C4-2B (cell line): ENCODE results near the gene ENDOV.

ENCODE experiments used
- ZFX ChIP-seq: fragments of 450-650 bp; IDR thresholded peaks from 2 replicates; pipeline ENCODE4 v1.6.1; 2017
- TF ChIP-seq, protein P1 (sequence below): fragments of 450-650 bp; conservative IDR thresholded peaks from 2 replicates; pipeline ENCODE4 v1.5.1; 2017; ENCODE audit warnings: mild to moderate bottlenecking

DNA sequence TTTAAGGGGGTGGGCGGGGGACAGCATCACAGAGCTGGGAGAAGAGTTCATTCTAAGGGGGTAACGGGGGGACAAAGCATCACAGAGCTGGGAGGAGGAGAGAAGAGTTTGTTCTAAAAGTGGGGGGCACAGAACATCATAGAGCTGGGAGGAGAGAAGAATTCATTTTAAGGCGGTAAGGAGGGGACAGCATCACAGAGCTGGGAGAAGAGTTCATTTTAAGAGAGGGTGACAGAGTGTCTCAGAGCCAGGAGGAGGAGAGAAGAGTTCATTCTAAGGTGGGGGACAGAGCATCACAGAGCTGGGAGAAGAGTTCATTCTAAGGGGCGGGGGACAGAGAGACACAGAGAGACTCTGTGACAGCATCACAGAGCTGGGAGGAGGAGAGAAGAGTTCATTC lies 27.8 kb downstream of the ENDOV start:
- TF ChIP-seq, protein P1, sequence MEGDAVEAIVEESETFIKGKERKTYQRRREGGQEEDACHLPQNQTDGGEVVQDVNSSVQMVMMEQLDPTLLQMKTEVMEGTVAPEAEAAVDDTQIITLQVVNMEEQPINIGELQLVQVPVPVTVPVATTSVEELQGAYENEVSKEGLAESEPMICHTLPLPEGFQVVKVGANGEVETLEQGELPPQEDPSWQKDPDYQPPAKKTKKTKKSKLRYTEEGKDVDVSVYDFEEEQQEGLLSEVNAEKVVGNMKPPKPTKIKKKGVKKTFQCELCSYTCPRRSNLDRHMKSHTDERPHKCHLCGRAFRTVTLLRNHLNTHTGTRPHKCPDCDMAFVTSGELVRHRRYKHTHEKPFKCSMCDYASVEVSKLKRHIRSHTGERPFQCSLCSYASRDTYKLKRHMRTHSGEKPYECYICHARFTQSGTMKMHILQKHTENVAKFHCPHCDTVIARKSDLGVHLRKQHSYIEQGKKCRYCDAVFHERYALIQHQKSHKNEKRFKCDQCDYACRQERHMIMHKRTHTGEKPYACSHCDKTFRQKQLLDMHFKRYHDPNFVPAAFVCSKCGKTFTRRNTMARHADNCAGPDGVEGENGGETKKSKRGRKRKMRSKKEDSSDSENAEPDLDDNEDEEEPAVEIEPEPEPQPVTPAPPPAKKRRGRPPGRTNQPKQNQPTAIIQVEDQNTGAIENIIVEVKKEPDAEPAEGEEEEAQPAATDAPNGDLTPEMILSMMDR, result no peak
- no peak for TF ChIP-seq ZFX
